T47D (cell line): ENCODE results near the gene UBE3D.
A peak's percentile ranks its signal among the peaks of the same experiment; 100 is the strongest.

Source experiments
- DNase-seq, 2 experiments: peaks; one replicate each; pipeline versions ENCODE4 v3.0.0 to v3.0.0-alpha.2; 2011 to 2012; ENCODE audit warnings: low read depth in 1 of 2, low spot score in 1 of 2
- JUND ChIP-seq: IDR thresholded peaks from 2 replicates; pipeline ENCODE4 v1.6.1; 2012; ENCODE audit warnings: low read depth
- in situ Hi-C: cut with HindIII; loops from 2 replicates; pipeline ENCODE4 v1.10.0; 2016; ENCODE audit warnings: low sequenced_read_pairs, low pct_unique_long_range_greater_than_20kb

Gene UBE3D

DNA sequence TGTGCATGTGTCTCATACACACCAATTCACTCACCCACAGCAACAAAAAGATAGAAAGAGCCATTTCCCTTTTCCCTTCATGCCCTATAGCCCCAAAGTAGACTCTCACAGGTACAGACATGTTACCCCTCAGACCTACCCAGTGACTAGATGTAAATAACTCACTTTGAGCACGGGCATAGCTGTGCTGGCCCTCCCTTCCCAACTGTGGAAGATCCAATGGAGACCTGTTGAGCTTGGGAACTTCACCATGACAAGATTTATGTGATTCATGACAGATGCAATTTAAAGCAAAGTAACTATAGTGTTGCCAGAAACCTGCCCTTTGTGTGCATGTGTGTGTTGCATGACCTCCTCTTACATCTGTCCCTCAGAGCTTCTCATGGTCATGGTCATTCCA is 175.4 kb downstream of the UBE3D start:
- TF ChIP-seq JUND: no peak
- DNase-seq: no peak
- in situ Hi-C loops: no loop called here

DNA sequence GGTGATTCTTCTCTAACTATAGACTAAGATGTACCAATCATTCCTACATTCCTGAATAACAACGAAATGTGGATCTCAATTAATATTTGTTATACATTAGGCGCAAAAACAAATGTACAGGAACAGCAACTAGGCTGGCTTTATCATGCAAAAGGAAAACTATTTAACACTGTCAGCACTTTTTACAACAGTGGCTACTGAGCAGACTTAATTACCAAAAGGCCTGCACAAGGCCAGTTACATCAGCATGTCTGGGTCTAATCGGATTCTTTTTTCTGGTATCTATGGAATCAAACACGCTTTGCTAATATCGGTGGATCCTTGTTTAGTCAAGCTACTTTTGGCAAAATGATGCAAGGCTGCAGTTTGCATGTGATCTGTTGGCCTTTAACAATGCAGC is 176.5 kb downstream of the UBE3D start:
- no peak for DNase-seq
- TF ChIP-seq JUND: no peak
- in situ Hi-C loops: no loop called here

DNA sequence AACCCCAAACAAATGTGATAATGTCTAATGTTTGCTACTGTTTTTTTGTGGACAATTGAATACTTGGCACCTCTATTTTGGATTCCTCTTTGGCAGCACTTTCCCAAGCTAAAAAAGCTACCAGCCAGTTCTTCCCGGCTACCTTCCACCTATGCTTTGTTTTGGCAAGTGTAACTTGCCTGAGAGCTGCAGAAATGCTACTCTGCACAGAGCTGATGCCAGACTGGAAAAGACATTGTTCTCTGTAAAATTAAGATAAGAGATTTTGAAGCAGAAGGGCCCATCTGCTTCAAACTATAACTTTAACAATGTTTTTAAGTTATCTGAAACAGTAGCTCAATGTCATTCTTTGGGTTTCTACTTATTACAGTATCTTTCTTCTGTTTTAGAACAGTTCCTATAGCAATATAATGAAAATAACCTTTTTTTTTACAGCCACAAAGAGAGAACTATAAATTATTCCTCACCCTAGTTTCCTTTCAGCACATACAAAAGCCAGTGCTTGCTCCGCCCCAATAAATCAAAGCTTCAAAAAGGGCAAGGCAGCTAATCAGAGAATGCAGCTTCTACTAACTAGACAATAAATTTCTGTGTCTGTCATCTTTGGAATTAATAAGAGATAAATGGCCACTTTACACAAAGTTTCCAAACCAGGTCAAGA is 183.1 kb downstream of the UBE3D start:
- in situ Hi-C loops: no loop called here
- no peak for DNase-seq

DNA sequence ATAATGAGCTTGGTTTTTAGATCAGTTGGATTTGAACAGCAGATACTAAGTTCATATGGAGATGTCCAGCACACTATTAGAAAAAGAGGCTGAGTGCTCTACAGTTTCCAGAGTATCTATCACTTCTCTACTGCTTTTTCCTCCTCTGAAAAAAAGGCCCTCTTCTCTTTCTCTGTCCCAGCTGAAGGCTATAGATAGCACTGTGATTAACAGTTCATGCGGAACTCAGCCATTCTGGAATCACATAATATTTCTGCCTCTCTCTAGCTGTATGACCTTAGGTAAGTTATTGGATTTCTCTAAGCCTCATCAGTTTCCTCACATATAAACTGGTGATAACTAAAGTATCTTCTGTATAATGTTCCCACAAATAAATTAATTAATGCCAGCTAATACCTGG is 184.1 kb downstream of the UBE3D start:
- no peak for TF ChIP-seq JUND
- in situ Hi-C loops: no loop called here
- no peak for DNase-seq

More for the DNA sequence above, 183.1 kb downstream of the UBE3D start:
- TF ChIP-seq JUND: no peak

DNA sequence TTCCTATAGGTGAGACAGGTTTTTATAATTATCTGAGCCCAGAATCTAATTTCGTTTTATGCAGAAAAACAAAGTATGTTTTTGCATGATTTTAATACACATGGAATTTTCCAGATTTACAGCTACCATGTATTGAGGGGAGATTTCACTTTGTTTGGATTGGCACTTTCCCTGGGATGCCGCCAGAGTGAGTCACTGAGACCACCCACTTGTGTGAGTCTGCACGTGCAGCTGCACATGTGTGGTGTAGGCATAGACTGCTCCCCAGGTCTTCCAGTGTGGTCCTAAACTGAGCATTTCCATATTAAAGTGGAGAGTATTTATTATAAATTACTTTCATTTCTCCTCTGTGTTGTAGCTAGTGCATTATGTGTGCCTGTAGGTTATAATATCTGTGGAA is 186.8 kb downstream of the UBE3D start:
- no peak for DNase-seq
- in situ Hi-C loops: no loop called here
- no peak for TF ChIP-seq JUND

DNA sequence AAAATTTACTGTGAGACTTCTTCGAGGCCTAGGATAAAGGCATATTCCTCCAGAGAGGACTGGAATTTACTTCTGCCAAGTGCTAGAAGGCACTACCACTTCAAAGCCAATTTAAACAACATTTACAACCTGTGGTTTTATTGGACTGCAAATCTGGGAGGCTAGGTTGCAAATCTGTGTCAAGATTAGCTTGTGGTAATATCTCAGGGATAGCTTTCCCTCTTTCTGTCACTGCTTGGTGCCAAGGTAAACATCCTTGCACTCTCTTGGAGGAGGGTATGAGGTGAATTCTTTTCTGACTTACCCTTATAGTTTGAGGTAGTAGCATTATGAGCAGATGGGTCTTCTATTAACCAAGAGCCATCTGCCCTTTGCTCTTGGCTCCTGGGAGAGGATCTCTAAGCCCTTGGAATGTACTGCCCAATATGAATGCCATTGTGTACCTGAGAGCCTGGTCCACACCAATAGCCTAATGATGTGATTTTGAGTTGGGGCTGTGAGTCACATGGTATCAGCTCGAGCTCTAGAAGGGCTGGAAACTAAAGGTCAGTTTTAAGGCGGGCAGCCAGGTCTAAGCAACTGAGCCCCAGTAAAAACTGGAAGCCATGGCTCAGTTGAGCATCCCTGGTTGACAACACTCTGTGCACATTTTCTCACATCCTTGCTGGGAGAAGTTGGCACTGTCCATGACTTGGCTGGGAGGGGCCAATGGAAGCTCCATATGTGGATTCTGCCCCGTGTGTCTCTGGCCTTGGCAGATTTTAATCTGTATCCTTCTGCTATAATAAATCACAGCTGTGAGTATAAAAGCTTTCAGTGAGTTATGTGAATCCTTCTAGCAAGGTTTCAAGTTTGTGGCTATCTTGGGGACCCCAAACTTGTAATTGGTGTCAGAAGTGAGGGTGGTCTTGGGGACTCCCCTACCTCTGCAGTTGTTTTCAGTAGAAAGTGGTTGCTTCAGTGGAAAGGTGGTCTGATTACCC is 188.1 kb downstream of the UBE3D start:
- DNase-seq: peak in 1 of 2 experiments; percentile 79
- in situ Hi-C loops: no loop called here
- TF ChIP-seq JUND: peak; percentile 72; the same call in 1 of the 2 replicates

DNA sequence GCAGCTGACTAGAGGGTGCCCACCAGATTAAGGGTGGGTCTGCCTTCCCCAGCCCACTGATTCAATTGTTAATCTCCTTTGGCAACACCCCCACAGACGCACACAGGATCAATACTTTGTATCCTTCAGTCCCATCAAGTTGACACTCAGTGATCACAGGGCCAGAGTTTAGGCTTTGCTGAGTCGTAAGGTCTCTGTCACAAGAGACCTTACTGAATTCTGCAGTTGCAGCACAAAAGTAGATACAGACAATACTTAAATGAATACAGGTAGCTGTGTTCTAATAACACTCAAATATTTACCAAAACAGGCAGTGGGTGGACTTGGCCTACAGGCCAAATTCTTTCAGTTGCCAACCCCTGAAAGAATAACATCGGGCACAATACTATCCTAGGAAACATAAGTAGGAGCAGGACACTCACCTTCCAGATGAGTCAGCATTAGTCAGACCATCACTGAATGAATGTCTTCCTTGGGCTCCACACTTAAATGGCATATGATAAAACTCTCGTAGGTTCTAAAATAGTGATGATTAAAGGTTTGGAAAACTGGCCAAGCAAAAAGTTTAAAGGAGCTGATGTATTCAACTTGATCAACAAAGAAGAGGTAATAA is 190.0 kb downstream of the UBE3D start:
- peak in 1 of 2 experiments; percentile 15 for DNase-seq
- in situ Hi-C loops: no loop called here
- TF ChIP-seq JUND: no peak

DNA sequence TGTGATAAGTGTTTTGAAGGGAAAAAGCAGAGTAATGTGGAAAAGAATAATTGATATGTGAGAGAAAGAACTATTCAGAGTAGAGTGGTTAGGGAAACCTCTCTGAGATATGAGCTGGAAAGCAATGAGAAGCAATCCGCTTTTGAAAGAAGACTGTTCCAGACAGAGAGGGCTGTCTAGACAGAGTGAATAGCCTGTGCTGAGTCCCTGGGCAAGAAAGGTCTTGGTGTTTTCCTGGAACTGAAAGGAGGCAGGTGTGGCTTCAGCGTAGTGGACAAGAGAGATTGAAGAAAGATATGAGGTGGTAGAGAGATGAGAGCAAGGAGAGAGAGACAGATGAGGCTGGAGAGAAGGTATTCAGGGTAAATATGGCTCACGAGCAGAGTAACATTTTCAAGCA is 190.8 kb downstream of the UBE3D start:
- TF ChIP-seq JUND: no peak
- in situ Hi-C loops: no loop called here
- no peak for DNase-seq

DNA sequence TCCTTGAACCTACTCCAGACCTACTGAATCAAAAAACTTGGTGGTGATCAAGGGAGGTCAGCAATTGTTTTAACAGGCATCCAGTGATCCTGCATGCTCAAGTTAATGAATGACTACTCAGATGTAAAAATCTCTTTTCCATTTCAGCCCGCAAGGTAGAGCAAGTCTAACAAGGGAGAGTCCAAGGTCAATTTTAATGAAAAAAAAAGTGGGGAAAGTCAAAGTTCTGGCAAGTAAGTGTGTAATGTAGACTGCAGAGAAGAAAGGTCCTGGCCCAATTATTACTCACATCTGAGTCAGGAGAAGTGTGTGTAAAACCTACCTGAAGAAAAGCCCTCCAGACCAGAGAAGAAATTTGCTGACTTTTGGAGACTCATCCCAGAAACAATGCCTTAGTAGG is 193.5 kb downstream of the UBE3D start:
- TF ChIP-seq JUND: no peak
- DNase-seq: no peak
- in situ Hi-C loops: no loop called here

DNA sequence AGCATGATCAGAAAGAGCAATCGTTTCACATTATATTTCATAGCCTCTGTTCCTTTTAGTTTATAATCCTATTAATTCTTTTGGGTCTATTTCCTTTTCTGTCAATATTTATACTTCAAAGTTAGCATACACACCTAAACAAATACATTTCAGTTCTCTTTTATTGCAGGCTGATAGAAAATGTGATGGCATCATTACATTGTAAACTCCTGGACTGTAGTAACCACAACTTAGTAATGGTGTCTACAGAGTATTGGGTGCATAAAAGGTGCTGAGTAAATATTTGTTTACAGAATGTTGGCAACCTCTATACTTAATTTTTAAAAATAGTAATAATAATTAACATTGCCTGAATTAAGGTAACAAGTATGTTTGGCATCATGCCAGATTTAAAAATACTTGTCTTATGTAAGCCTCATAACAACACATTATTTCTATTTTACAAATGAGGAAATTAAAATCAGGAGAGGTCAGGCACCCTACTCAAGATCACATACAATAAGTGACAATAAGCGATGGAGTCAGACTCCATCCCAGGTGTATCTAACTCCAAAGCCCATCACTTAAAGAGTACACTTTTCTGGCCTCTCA is 195.0 kb downstream of the UBE3D start:
- DNase-seq: peak in 1 of 2 experiments; percentile 41
- TF ChIP-seq JUND: no peak
- in situ Hi-C loops: no loop called here

DNA sequence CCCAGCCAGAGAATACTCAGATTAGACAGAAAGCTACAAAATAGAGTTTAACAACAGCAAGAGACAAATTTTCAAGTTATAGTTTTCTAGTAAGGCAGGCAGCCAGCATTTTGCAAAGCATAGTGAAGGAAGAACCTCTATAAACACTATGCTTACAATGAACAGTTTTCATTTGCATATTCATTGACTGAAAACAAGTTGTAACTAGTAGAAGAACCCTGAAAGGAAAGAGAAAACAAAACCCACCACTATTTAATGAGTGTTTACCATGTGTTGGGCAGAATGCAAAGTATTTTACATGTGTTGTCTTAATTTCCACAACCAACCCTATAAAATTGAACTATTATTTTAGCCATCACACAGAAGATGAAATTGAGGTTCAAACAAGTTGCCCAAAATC is 196.1 kb downstream of the UBE3D start:
- in situ Hi-C loops: no loop called here
- TF ChIP-seq JUND: no peak
- no peak for DNase-seq

DNA sequence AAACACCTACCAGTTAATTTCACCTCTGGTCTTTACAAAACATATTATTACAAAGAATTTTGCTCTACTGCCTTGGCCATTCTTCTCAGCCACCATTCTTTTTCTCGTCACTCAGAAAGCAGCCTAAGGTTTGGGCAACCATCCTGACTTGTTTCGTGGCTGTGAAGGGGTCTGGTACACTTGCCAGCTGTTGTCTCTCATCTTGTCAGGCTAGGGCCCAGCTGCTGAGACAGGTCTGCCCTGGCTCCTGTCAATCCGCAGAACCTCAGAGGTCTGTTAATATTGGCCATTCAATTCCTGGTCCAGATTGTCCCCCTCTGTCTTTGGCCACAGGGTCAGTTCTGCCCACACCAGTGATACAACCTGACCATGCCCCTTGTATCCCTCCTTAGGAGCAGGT is 197.7 kb downstream of the UBE3D start:
- no peak for DNase-seq
- no peak for TF ChIP-seq JUND
- in situ Hi-C loops: no loop called here

DNA sequence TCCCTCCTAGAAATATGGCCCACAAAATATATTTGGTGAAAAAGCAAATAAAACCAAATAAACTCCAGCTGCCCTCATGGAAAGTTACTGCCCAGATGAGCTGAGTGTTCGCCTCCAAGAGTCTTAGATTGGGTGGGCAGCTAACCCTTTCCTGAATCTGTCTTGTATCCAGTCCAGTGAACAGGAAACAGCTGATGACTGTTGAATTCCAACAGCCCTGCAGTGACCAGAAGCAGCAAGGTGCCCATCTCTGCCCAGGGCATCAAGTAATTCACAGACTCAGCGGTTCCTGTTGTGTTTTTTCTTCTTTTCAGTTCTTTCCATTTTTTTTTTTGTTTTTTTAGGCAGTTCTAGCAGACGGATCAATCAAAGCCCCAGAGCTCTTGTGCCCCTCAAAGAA is 199.2 kb downstream of the UBE3D start:
- no peak for TF ChIP-seq JUND
- in situ Hi-C loops: no loop called here
- no peak for DNase-seq
